HUDEP-2 (cell line): ENCODE data around the gene NKTR.
"Not testable (repeated sequence)": the region's sequence is repeated elsewhere in the genome, so short reads cannot be mapped to it uniquely, and the experiment has no call there.

Source experiments
- DNase-seq, 76 experiments: peaks; one replicate each; lab custom pipeline; 2025; ENCODE audit not compliant: unreplicated experiment in 76 of 76; lab: John Stamatoyannopoulos, UW

Gene NKTR

DNA sequence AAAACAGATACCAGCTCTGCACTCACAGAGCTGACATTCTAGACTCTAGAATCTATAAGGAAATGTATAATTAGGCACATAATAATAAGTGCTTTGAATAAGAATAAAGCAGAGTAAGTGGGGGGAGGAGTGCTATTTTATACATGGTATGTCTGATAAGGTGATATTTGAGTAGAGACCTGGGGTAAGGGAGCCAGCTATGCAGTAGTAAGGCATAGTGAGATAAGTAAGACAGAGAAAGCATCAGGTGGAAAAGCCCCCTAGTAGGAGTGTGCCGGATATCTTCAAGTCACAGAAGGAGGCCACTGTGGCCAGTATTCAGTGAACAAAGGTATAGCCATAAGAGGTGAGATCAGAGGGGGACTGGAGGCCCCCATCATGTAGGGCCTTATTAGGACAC is 6.9 kb upstream of the NKTR start:
- DNase-seq: no peak

DNA sequence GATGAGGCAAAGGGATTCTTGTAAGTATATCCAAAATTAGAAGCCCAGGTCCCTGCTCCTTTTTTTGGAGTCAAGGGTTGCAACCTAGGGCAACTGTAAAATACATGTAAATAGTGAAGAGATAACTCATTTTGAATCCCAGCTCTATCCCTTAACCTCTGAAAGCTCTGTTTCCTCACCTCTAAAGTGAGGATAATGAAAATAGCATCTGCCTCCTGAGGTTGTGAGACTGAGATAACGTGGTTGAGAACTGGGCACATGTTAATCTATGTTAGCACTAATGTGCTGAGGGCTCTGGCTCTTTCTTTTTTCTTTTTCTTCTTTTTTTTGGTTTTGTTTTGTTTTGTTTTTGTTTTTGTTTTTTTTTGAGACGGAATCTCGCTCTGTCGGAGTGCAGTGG is 4.8 kb upstream of the NKTR start:
- DNase-seq: no peak

DNA sequence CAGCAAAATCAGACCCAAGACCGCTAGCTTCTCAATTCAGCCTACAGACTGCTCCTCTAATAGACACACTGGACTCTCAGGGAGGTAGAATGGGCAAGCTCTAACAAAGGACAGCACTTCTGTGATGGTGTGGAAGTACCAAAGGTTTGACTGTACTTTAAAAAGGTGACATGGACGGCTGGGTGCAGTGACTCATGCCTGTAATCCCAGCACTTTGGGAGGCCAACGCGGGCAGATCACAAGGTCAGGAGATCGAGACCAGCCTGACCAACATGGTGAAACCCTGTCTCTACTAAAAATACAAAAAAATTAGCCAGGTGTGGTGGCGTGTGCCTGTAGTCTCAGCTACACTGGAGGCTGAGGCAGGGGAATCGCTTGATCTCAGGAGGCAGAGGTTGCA is 3.4 kb upstream of the NKTR start:
- DNase-seq: not testable (repeated sequence)

DNA sequence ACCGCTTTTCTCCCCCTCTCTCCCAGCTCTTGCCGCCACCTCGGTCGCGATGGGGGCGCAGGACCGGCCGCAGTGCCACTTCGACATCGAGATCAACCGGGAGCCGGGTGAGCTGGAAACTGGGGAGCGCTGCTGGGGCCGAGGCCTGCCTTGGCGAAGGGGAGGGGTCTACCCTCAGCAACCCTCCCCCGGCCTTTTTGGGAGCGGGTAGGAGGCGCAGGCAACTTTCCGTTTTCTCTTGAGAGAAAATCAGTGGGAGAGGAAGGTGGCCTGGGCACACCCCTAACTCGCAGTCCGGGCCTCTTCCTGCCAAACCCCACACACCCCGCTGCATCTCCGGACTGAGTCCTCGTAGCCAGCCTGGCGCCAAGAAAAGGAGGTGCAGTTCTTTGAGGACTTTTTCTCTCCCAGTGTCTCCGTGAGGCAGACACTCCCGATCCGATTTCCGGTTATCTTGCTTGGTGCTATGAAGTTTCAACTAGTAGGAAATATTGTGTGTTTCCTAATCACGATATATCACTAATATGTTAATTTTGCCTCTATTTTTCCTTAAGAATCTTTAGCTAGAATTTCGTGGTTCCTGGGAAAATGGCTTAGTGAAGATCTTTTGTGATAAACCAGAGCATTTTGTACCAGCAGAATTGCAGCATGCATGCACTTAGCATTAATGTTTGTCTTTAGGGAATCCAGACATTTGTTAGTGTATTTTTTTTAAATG is 631 bp downstream of the NKTR start:
- DNase-seq: peak in 64 of 76 experiments; percentile 2 to 76 (median 57)

DNA sequence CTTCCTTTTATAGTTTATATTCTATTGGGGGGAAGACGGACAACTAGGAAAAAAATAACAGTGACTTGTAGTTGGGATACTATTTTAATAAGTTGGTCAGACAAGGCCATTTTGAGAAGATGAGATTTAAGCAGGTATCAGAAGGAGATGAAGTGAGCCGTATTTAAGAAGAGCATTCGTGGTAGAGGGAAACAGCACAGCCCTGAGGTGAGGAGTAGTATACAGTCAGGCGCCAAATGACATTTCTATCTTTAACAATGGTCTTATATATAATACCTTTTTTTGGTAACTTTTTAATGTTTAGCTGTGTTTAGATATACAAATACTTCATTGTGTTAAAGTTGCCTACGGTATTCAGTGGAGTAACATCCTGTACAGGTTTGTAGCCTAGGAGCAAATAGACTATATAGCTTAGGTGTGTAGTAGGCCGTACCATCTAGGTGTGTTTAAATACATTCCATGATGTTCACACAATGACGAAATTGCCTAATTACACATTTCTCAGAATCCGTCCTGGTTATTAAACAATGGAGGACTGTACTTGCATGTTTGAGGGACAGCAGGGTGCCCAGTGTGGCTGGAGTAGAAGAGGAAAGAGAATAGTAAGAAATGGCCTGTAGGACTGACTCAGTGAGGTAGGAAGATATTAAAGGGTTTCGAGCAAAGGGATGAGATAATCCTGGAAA is 1.6 kb downstream of the NKTR start:
- peak in 5 of 76 experiments; percentile 4 to 20 (median 10) for DNase-seq

DNA sequence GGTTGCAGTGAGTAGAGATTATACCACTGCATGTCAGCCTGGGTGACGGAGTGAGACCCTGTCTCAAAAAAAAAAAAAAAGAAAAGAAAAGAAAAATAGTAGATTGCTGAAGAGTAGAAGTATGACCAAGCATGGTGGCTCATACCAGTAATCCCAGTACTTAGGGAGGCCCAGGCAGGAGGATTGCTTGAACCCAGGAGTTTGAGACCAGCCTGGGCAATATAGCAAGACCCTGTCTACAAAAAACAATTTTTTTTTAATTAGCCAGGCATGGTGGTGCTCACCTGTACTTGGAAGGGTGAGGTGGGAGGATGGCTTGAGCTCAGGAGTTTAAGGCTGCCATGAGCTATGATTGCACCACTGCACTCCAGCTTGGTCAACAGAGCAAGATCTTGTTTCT is 2.5 kb downstream of the NKTR start:
- no peak for DNase-seq

DNA sequence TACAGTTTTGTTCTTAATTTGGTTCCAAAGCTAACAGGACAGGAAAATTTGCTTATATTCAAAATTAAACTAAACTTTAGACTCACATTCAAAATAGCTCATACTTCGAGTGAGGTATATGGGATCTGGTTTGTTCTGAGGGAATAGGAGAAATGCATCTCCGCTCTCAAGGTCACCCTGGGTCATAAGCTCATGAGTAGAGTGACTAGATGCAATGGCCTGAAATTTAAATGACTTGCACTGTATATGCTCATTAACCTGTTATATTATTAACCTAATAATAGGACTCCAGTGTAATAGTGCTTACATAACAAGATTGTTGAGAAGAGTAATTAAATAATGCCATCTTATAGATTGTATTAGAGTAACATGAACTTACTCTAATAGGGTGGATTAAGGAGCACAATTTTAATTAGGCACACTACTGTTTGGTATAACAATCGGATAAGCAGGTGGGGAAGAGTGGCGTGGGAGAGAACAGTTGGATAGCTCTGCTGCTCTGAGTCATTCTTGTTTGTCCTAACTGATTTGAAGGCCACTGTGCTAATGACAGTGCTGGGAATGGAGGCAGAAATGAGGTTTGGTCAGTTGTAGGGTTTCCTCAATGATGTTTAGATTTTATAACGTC is 5.2 kb downstream of the NKTR start:
- peak in 46 of 76 experiments; percentile 2 to 67 (median 28) for DNase-seq

DNA sequence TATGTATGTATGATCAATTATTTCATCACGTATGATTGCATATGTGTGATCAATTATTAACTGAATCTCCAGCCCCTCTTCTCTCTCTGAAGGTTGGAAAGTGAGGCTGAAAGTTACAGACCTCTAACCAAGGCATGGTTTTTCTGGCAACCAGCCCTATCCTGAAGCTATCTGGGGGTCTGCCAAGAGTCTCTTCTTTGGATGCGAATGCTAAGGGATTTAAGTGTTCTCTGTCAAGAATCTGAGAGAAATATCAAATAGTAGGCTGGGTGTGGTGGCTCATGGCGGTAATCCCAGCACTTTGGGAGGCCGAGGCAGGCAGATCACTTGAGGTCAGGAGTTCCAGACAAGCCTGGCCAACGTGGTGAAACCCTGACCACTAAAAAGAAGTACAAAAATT is 8.1 kb downstream of the NKTR start:
- peak in 2 of 76 experiments; percentile 11 to 18 for DNase-seq

DNA sequence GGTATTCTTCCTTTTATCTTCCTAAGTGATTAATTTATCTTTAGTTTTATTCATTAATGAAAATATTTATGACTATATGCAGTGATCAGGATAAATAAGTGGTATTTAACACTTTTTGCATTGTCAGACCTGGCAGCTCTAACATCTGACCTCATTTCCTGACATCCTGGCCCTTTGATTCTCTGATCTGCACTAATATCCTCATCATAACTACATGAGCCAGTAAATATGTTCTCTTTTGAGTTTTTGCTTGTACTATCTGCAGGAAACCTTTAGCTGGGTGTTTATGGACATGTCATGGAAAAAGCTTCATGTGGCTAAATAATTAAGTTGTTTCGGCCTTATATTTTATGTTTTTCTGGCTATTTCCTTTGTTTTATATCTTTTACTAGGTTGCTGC is 10.5 kb downstream of the NKTR start:
- no peak for DNase-seq

DNA sequence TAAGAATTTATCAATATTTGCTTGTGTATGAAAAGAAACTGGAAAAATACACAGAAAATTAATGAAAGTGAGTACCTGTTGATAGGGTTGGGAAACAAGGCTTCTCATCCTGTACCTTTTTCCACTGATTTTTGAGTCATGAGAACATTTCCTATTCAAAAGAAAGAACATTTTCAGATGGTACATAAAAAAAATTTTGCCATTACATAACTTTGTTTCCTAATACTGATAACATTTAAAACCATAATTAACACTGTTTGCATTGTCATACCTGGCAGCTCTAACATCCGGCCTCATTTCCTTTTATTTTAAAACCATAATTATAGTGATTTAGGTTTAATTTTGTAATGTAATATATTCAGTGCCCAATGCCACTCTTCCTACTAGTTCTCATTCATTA is 11.7 kb downstream of the NKTR start:
- no peak for DNase-seq

DNA sequence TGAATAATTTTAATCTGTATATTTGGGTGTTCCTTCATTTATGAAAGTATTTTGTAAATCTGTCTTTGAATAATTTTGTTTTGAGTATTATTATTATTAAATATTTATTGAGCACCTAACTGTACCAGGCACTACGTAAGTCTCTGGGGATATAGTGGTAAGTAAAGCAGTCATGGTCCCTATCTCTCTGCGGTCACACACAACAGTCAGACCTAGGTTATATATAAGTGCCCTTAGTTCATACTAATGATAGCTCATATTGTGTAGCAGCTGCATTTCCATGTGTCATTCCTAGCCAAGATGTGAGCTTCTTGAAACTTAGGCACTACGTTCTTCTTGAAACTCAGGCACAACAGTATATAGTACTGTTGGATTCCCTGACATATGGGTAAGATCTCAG is 12.4 kb downstream of the NKTR start:
- DNase-seq: no peak

DNA sequence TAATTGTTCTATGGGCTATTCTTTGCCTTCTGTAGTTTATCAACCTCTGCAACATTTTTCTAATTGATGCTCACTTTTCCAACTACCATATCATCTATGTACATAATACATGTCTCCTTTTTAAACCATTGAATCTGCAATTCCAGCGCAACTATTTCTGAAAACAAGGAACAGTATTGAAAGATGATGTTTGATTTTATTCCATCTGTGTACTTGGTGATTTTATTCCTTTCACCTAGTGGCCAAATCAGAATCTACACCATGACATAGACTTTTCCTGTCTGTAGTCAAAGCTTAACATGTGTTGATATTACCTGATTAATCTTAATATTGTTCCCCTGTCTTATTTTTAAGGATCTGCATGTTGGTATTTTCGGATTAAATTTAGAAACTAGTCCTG is 13.0 kb downstream of the NKTR start:
- peak in 2 of 76 experiments; percentile 4 to 7 for DNase-seq

DNA sequence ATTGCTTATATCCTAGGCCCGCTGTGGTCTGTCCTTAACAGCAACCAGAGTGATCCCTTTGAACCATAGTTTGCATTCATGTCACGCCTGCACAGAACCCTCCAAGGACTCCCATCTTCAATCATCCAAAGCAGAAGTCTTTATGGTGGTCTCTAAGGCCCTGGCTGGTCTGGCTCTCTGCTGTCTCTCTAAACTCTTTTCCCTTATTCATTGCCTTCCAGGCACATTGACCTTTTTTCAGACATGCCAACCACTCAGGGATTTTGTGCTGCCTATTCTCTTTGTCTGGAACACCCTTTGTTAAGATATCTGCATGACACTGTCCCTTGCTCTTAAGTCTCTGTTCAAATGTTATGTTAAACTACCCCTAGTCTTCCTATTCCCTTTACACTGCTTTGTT is 31.1 kb downstream of the NKTR start:
- DNase-seq: no peak

DNA sequence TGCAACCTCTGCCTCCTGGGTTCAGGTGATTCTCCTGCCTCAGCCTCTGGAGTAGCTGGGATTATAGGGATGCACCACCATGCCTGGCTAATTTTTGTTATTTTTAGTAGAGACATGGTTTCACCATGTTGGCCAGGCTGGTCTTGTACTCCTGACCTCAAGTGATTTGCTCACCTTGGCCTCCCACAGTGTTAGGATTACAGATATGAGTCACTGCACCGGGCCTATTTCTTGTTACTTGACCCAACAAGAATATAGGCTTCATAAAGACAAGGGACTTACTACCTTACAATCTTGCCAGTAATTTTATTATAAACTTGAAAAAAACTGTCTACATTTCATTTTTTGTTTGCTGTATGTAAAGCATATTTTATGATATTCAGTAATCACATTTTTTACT is 31.7 kb downstream of the NKTR start:
- DNase-seq: no peak

DNA sequence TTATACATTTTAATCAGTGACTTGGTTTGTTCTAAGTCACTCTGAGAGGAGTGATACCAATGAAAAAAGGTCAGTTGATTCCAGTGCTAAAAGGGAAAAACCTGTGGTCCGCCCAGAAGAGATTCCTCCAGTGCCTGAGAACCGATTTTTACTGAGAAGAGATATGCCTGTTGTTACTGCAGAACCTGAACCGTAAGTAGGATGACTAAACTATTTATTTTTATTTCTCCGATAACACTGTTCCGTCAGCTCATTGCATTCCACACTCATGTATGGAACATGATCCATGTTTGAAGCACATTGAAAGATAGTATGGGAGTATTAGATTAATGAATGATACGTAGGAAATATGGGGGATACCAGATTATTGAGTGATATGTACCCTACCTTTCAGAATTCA is 33.1 kb downstream of the NKTR start:
- no peak for DNase-seq

DNA sequence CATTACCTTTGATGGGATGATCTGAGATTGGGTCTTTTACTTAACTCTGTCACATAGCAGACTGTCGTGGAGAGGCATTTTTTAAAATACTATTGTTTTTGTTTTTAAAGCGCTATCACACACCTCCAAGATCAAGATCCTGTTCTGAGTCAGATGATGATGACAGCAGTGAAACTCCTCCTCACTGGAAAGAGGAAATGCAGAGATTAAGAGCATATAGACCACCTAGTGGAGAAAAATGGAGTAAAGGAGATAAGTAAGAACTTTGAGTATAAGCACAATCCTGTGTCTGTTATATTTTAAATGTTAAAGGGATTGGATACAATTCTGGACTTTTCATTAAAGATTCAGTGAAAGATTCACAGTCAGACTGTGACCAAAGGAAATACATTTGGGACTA is 34.6 kb downstream of the NKTR start:
- peak in 19 of 76 experiments; percentile 2 to 47 (median 21) for DNase-seq

DNA sequence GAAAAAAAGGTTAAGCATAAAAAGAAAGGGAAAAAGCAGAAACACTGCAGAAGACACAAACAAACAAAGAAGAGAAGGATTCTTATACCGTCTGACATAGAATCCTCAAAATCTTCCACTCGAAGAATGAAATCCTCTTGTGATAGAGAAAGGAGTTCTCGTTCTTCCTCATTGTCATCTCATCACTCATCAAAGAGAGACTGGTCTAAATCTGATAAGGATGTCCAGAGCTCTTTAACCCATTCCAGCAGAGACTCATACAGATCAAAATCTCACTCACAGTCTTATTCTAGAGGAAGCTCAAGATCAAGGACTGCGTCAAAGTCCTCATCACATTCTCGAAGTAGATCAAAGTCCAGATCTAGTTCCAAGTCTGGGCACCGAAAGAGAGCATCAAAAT is 36.5 kb downstream of the NKTR start:
- no peak for DNase-seq

DNA sequence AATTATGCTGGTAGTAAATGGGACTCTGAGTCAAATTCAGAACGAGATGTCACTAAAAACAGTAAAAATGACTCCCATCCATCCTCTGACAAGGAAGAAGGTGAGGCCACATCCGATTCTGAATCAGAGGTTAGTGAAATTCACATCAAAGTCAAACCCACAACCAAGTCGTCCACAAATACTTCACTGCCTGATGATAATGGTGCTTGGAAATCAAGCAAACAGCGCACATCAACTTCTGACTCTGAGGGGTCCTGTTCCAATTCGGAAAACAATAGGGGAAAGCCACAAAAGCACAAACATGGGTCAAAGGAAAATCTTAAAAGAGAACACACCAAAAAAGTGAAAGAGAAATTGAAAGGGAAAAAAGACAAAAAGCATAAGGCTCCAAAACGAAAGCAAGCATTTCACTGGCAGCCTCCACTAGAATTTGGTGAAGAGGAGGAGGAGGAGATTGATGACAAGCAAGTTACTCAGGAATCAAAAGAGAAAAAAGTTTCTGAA is 37.9 kb downstream of the NKTR start:
- DNase-seq: no peak

DNA sequence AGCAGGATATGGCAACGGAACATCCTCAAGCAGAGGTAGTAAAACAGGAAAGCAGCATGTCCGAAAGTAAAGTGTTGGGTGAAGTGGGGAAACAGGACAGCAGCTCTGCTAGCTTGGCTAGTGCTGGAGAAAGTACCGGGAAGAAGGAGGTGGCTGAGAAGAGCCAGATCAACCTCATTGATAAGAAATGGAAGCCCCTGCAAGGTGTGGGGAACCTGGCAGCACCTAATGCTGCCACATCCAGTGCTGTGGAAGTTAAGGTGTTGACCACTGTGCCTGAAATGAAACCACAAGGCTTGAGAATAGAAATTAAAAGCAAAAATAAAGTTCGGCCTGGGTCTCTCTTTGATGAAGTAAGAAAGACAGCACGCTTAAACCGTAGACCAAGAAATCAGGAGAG is 38.7 kb downstream of the NKTR start:
- no peak for DNase-seq

DNA sequence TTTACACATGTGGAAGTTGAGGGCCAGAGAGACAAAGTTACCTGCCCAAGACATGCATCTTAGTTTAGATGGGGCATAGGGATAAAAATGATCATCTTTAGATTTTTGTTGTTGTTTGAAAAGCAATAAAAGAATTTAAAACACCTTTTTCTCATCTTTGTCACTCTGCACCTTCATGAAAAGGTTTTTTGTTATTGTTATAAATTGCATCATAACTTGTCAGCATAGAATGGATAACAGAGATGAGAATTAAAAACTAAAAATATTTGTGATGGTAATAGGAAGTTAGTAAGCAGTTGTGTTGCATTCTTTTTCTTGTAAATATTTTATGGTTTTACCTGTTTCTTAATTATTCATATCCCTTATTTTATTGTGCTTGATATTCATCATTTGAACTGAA is 39.6 kb downstream of the NKTR start:
- no peak for DNase-seq

DNA sequence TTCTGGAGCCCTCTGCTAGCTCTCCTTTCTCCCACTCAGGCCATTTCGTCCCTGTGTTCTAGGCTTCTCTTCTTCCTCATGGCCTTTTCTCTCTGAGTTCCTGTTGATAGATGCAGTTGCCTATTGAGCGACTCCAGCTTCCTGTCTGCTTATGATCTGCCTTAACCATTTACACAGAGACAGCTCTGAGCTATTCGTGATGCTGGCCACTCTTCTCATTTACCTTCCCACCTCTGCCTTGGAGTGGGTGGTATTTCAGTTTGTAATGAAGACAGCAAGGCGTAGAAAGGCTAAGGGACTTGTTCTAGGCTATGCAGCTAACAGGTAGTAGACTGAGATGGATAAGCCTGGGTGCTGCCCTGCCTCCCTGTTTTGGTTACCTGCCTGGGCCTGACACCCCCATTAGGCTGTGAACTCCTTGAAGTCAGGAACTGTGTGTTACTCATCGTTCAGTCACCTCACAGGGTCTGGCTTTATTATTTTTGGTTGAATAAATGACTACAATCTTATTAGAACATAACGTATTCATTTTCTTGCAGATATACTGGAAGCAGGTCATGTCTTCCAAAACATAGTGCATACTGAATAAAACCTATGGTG is 40.4 kb downstream of the NKTR start:
- DNase-seq: no peak
